GM11168 (cell line): Measurements from ENCODE around the gene OR11H1.
"Not testable (repeated sequence)": the region's sequence is repeated elsewhere in the genome, so short reads cannot be mapped to it uniquely, and the experiment has no call there.

Source experiments
- in situ Hi-C: fragments of 300-500 bp; cut with MboI; formaldehyde crosslinking; loops from one replicate; pipeline ENCODE4 v1.12.0; 2022; ENCODE audit warnings: low sequenced_read_pairs; ENCODE audit not compliant: unreplicated experiment

OR11H1 gene

GRCh38 chr22:15527892-15528291 is at the start of gene OR11H1:
OR11H1 (plus strand) TSS chr22:15528192; CDS start chr22:15528192, 0 bp downstream.
- in situ Hi-C loops: not testable (repeated sequence)

- in situ Hi-C loops: not testable (repeated sequence)
Observed at GRCh38 chr22:15509967-15510366, 18.0 kb upstream of the OR11H1 start.

GRCh38 chr22:15515896-15516295 is 12.1 kb upstream of the OR11H1 start:
- in situ Hi-C loops: not testable (repeated sequence)

GRCh38 chr22:15553767-15554166 is 25.8 kb downstream of the OR11H1 start:
- in situ Hi-C loops: not testable (repeated sequence)

GRCh38 chr22:15563461-15563860 is 35.5 kb downstream of the OR11H1 start:
- in situ Hi-C loops: not testable (repeated sequence)

GRCh38 chr22:15565063-15565462 is 37.1 kb downstream of the OR11H1 start:
- in situ Hi-C loops: not testable (repeated sequence)
